ENCODE results near the gene SLC6A13. TPM values are rescaled to one million over a fixed set of nuclear protein-coding genes. Genes with fewer than 3 reads are reported as not detected.
A peak's percentile ranks its signal among the peaks of the same experiment; 100 is the strongest.

Gene SLC6A13
- total and polyA plus RNA-seq, 12 donors: 0.87 to 6.1 (median 3.2) TPM

GRCh38 chr12:175759-176158 lies 86.9 kb downstream of the SLC6A13 start:
- no peak for TF ChIP-seq CTCF (IDR thresholded peaks at IDR 0.05)
- Histone ChIP-seq H3K4me1 (peaks cover 38 to 97% (median 90%) of the 10 kb centered on the region in 9 donors), H3K9me3 (no peaks in the 10 kb centered on the region), H3K27me3 (peaks cover 0 to 9% (median 0%) of the 10 kb centered on the region in 7 donors), H3K36me3 (no peaks in the 10 kb centered on the region), H3K27ac (peak overlapping the region in 9 of 10 donors; percentile 73 to 84 (median 79)), H3K4me3 (no peak overlapping the region)
- intact Hi-C loops (cut with DNase I): no loop called here
- WGBS, 2 donors: 70 to 83% methylated on average over 16 of the region's 16 CpGs
- no peak for ATAC-seq
- DNase-seq: no peak

DNA sequence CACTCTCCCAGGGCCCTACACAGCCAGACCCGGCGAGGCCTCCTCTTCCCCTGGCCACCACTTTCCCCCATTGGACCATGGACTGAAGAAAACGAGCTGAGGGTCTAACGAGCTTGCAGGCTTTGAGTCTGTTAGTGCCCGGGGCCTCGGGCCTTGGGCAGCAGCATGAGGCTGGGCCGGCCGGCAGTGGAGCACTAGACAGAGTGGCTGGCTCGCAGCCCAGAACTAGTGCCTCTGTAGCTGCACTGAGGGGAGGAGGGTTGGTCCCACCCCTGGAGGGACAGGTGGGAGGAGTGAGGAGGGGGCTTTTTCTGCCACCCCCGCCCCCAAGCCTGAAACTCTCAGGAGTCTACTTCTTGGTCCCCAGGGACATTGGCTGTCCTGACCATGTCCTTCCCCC lies 87.4 kb downstream of the SLC6A13 start:
- no peak for TF ChIP-seq CTCF (IDR thresholded peaks at IDR 0.05)
- 21 to 27% methylated on average over 10 of the region's 10 CpGs for WGBS, 2 donors
- H3K9me3 ChIP-seq: no peaks in the 10 kb centered on the region
- intact Hi-C loops (cut with DNase I): no loop called here
- H3K4me3 ChIP-seq: no peak overlapping the region
- H3K27ac ChIP-seq: peak overlapping the region in 8 of 10 donors; percentile 39 to 84 (median 78)
- DNase-seq: peak; percentile 57 to 73
- peaks cover 0 to 9% (median 0%) of the 10 kb centered on the region in 7 donors for H3K27me3 ChIP-seq
- no peaks in the 10 kb centered on the region for H3K36me3 ChIP-seq
- peaks cover 38 to 96% (median 85%) of the 10 kb centered on the region in 9 donors for H3K4me1 ChIP-seq
- ATAC-seq: peak in 7 of 8 donors; percentile 24 to 64 (median 48)

- no peak overlapping the region for H3K4me3 ChIP-seq
- DNase-seq: no peak
- peaks cover 0 to 9% (median 0%) of the 10 kb centered on the region in 7 donors for H3K27me3 ChIP-seq
- peak overlapping the region in 7 of 10 donors; percentile 39 to 84 (median 79) for H3K27ac ChIP-seq
- intact Hi-C loops (cut with DNase I): no loop called here
- no peaks in the 10 kb centered on the region for H3K9me3 ChIP-seq
- TF ChIP-seq CTCF (IDR thresholded peaks at IDR 0.05): no peak
- H3K4me1 ChIP-seq: peaks cover 38 to 96% (median 79%) of the 10 kb centered on the region in 9 donors
- ATAC-seq: no peak
- H3K36me3 ChIP-seq: no peaks in the 10 kb centered on the region
- 61 to 62% methylated on average over 21 to 23 of the region's 23 CpGs for WGBS, 2 donors
Observed at GRCh38 chr12:174596-174995, 88.0 kb downstream of the SLC6A13 start.

DNA sequence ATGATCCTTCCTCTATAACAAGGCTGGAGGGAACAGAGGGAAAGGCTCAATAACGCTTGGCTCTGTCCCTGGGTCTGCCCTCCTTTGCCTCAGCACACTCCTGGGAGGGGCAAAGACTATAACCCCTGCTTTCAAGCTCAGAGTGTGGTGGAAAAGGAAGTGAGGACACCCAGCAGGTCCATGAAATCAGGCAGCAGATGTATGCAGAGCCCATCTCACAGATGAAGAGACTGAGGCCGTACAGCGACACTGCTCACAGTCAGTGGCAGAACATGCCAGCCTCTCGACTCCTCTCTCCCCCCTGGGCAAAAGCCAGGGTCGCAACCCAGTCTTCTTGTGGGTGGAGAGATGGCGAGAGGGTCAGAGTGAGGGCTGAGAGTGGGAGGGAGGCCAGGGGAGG lies 88.5 kb downstream of the SLC6A13 start:
- no peak for DNase-seq
- Histone ChIP-seq H3K36me3 (no peaks in the 10 kb centered on the region), H3K27me3 (peaks cover 0 to 9% (median 0%) of the 10 kb centered on the region in 7 donors), H3K27ac (peak overlapping the region in 6 of 10 donors; percentile 39 to 84 (median 78)), H3K9me3 (no peaks in the 10 kb centered on the region), H3K4me3 (no peak overlapping the region), H3K4me1 (peaks cover 37 to 96% (median 78%) of the 10 kb centered on the region in 9 donors)
- ATAC-seq: no peak
- 75 to 91% methylated on average over 6 of the region's 6 CpGs for WGBS, 2 donors
- TF ChIP-seq CTCF (IDR thresholded peaks at IDR 0.05): no peak
- intact Hi-C loops (cut with DNase I): no loop called here

Data from heart right ventricle (tissue), 16 donors.